ENCODE data around the gene FXYD5.

FXYD5 gene

GRCh38 chr19:35154525-35155406, at the start of gene FXYD5:
TSS of gene FXYD5 (plus strand) at chr19:35154735. CDS start at chr19:35155551, 816 bp downstream.
- peak; percentile 56 to 67 for DNase-seq (ENCODE audit: low read depth in 1 of 2, low spot score in 1 of 2)

DNA sequence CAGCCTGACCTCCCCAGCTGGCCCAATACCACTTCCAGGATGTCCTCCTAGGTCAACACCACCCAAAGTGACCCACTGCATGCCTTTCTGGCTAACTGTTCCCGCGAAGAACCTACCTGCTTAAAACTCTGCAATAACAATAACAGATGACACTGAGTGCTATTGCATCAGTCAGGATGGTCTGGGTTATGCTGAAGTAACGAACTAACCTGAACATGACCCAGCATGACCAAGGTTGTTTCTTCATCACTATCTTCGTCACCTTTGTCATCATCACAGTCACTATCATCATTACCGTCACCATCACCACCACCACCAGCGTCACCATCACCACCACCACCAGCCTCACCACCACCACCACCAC, 49.5 kb upstream of the FXYD5 start:
- DNase-seq (ENCODE audit: low read depth in 1 of 2, low spot score in 1 of 2): no peak

DNA sequence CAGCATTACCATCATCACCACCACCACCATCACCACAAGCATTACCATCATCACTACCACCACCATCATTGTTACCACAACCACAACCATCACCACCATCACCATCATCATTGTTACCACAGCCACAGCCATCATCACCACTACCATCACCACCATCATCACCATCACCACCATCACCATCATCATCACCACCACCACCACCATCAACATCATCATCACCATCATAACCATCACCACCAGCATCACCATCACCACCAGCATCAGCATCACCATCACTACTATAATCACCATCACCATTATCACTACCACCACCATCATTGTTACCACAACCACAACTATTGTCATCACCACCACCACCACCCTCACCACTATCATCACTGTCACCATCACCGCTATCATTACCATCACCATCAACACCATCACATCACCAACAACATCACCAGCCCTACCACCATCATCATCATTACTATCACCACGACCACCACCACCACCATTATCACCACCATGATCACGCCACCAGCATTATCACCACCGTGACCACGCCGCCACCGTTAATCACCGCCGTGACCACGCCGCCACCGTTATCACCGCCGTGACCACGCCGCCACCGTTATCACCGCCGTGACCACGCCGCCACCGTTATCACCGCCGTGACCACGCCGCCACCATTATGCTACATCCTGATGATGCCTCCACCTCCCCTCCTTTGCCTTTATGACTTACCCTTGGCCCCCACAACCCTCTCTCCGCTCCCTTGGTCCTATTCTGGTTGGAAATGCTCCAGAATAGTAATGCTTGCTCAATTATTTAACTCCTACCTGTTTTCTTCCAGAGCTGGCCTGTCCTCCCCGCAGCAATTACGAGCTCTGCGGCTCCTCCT, 48.9 kb upstream of the FXYD5 start:
- DNase-seq (ENCODE audit: low read depth in 1 of 2, low spot score in 1 of 2): no peak

DNA sequence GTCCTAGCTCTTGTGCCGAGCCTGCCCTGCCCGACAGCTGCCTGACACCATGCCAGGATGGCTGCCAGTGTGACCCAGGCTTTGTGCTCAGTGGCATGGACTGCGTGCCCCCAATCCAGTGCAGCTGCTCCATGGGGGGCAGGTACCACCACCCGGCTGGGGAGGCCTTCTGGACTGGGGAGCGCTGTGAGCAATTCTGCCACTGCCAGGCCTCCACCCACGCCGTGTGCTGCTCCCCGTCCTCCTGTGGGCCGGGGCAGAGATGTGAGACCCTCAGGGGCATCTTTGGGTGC, 48.3 kb upstream of the FXYD5 start:
- DNase-seq (ENCODE audit: low read depth in 1 of 2, low spot score in 1 of 2): no peak

DNA sequence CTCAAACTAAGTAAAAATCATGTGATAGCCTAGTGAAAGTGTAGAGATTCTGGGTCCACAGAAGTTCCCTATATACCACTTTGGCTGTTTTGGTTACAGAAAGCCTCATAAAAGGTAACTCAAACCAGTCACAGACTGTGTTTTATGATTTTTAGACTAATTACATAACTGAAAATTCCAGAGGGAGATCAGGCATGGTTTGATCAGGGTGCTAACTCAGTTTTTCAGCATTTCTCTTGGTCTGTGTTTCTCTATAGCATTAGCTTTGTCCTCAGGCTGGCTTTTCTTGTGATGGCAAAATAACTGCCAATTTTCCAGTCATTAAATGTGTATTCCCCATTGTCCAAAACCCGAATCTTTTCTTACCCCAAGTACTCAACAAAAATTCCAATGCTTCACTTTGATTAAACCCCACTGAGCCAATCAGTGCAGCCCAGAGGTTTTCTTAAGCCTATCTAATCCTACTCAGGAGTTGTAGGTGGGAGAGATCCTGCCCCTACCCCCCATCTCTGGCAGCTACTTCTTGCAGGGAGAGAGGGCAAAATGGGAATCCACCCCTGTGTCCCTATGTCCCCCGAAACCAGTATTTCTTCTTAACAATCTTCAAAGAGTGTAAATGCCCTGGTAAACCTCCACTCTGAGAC, 47.5 kb upstream of the FXYD5 start:
- DNase-seq (ENCODE audit: low read depth in 1 of 2, low spot score in 1 of 2): no peak

GRCh38 chr19:35107545-35107944, 47.0 kb upstream of the FXYD5 start:
- DNase-seq (ENCODE audit: low read depth in 1 of 2, low spot score in 1 of 2): no peak

- DNase-seq (ENCODE audit: low read depth in 1 of 2, low spot score in 1 of 2): no peak
These were observed 45.8 kb upstream of the FXYD5 start for GRCh38 chr19:35108730-35109129.

DNA sequence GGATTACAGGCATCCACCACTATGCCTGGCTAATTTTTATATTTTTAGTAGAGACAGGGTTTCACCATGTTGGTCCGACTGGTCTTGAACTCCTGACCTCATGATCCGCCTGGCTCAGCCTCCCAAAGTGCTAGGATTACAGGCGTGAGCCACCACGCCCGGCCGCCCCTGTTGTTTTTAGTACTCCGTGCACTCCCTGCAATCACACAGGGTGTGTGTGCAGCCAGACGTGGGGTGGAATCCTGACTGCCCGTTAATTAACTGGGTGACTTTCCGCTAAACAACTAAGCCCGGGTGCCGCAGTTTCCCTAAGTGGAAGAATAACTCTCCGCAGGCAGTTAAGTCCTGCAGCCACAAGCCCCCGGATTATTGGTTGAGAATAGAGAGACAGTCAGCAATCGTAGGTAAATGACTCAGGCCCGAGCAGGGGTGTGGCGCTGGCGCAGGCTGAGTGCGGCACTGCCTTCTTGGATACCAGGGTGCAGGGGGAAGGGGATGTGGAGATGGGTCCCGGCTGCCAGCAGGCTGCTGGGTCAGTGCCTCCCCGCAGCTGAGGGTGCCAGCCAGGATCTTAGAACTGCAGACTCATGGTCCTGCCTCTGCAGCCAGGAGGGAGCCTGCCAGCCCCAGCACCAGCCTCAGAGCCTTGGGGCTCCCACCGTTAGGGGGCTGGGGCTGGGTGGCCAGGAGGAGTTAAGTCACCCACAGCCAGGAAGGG, 45.0 kb upstream of the FXYD5 start:
- no peak for DNase-seq (ENCODE audit: low read depth in 1 of 2, low spot score in 1 of 2)

DNA sequence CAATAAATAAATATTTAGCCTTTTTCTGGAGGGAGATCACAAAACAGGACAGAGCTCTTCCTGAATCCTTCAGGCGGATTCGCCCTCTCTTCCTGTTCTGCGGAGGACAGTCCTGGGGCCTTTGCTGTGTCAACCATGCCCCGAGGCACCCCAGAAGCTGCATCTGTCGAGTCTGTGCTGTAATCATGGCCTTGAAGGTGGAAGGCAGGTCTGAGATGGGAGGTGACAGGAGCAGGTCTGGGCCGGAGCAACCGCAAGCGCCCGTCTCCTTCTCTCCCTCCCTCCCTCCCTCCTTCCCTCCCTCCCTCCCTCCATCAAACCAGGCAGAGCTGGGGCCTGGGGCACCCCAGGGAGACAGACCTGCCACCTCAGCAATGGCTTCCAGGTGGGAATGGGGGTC, 43.6 kb upstream of the FXYD5 start:
- DNase-seq (ENCODE audit: low read depth in 1 of 2, low spot score in 1 of 2): no peak

DNA sequence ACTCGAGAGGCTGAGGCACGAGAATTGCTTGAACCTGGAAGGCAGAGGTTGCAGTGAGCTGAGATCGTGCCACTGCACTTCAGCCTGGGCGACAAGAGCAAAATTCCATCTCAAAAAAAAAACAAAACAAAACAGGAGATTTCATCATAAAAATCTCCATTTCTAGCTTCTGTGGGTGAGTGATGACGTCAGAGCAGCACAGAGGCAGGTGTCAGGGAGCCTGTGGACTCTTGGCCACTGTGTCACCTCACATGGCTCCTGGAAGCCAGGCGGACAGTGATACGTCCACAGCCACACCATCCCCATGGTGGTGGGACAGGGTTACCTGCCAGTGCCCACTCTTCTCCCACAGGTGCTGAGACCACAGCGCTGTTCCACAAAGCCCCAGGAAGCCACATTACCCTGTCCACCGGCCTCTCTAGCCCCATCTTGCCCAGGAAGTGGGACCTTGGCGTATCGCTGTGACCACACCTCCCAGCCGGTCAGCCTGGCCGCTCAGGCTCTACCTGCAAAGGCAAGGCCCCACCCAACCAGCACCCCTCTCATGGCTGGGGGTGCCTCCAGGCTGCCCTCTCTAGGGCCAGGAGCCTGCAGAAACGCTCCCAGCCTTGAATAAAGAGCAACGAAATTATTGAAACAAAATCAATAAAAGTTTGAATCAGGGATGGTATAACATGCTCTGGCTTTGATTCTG, 41.4 kb upstream of the FXYD5 start:
- no peak for DNase-seq (ENCODE audit: low read depth in 1 of 2, low spot score in 1 of 2)

DNA sequence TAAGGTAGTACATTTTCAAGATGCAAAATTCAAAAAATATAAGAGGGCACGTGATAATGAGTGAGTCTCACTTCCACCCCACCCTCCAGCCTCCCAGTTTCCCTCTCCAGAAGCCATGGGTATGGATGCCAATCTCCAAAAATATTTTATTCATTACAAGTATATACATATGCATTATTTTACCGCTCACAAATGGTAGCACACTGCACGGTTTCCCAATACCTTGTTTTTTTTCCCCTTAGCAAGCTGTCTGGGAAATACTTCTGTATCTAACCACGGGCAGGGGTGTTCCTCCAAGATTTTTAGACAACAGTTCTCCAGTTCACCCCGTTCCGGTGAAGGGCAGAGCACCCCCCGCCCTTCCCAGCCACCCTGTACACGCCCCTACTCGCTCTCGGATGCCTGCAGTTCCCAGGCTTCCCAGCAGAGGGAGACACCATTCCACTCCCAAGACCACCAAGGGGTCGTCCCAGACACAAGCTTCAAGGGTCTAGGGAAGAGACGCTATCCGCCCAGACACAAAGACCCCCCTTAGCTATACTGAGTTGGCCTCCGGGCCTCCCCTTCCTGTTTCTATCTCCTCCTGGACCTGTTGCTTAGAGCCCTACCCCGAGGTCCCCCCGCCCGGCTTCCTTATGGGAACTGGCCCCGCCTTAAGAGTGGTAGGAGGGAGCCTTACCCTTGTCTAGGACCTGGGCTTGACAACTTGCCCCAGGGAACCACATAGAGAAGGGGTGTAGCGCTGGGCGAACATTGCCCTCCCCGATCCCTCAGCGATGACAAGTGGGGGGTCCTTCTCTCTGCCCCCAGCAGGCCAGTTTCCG, 40.0 kb upstream of the FXYD5 start:
- DNase-seq (ENCODE audit: low read depth in 1 of 2, low spot score in 1 of 2): peak; percentile 27 to 57

- DNase-seq (ENCODE audit: low read depth in 1 of 2, low spot score in 1 of 2): no peak
These were observed 39.2 kb upstream of the FXYD5 start, which contains the start of gene FXYD3 for GRCh38 chr19:35115177-35115951. TSS of gene FXYD3 (plus strand) at chr19:35115823. CDS start at chr19:35119377, 3,554 bp downstream.

DNA sequence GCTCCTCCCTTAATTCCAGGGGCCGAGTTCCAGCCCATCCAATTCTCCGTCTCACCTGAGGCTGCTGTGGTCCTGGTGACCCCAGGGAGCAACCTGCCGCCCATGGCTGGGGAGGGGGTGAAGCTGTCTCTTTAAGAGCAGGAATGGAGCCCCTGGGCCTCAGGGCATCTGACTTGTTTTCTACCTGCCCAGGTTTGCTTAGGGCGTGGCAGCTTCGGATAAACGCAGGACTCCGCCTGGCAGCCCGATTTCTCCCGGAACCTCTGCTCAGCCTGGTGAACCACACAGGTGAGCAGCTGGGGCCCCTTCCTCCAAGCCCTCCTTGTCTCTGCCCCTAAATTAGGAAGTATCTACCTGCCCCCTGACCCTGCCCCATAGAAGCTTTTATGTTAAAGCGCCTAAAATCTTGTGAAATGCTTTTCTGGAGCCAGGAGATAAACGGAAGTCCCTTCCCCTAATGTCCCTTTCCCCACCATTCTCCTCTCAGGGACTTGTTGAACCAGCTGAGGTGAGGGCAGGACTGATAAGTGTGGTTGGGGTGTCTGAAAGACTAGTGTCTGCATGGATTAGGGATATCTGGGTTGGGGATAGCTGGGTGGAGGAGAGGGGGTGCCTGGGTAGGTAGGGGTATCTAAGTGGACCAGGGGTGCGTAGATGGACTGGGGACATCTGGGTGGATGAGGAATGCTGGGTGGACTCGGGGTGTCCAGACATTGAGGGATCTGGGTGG, 38.3 kb upstream of the FXYD5 start:
- no peak for DNase-seq (ENCODE audit: low read depth in 1 of 2, low spot score in 1 of 2)

- no peak for DNase-seq (ENCODE audit: low read depth in 1 of 2, low spot score in 1 of 2)
These were observed 37.4 kb upstream of the FXYD5 start for GRCh38 chr19:35117116-35117515.

DNA sequence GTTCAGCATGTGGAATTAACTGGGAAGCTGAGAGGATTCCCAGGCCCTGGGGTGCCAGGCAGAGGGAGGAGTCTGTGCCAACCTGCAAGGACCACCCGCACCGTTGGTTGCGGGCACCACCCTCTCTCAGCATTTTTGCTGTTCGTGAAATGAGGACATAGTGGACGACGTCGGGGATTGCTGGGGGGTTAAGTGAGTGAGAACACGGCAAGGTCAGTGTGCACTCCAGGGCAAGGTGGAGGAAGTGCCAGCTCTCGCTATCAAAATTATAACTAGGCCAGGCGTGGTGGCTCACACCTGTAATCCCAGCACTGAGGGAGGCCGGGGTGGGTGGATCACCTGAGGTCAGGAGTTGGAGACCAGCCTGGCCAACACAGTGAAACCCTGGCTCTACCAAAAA, 36.7 kb upstream of the FXYD5 start:
- DNase-seq (ENCODE audit: low read depth in 1 of 2, low spot score in 1 of 2): no peak

GRCh38 chr19:35118268-35119020, 36.1 kb upstream of the FXYD5 start:
- DNase-seq (ENCODE audit: low read depth in 1 of 2, low spot score in 1 of 2): no peak

DNA sequence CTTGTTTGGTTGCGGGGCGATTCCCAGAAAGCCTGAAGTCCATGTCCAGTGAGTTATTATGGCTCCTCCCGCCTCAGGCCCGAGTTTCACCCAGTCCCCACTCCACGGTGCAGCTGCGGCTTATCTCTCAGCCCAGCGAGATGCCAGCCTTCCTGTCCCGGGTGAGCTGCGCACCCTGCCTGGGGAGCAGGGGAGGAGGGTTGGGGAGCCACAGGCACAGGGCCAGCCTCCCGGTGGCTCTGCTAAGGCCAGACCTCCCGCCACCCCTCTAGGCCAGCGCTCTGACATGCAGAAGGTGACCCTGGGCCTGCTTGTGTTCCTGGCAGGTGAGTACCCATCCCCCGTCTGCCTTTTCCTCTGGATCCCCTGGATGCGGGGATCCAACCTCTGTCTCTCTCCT, 35.4 kb upstream of the FXYD5 start:
- no peak for DNase-seq (ENCODE audit: low read depth in 1 of 2, low spot score in 1 of 2)
